ENCODE results near the gene DNASE1L1. TPM values are rescaled to one million over a fixed set of nuclear protein-coding genes. Genes with fewer than 3 reads are reported as not detected.

DNASE1L1 gene
- total RNA-seq, 4 donors from 2014 or later = 11.1 to 29.3 (median 22.3) TPM

DNA sequence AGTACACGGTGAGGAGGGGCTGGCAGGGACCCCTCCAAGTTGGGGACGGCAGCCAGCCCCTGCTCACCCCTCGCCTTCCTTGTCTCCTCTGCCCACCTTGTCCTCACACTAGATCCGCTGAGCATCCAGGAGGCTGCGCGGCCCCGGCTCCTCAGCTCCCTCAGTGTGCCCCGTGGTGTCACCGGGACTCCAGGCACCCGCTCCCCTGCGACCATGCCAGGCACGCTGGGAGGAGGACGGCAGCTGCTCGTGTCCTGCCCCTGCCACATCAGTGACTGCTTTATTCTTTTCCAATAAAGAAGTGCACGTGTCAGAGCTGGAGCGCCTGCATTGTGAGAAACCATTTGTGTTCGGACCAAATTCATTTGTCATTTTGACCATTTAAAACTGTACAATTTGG lies 41.3 kb upstream of the DNASE1L1 start:
- H3K9me3 ChIP-seq = no peaks in the 10 kb centered on the region
- peaks cover 0 to 9% (median 0%) of the 10 kb centered on the region in 3 donors for H3K4me1 ChIP-seq
- no peak for ATAC-seq
- 81% methylated on average over 7 of the region's 17 CpGs; no CpG with 5 or more reads in 1 of the 2 donors for WGBS, 2 donors (ENCODE audit: low coverage in 1 of 2)
- H3K36me3 ChIP-seq = peaks cover 0 to 56% of the 10 kb centered on the region in 2 donors
- no peaks in the 10 kb centered on the region for H3K27me3 ChIP-seq
- H3K27ac ChIP-seq = no peak overlapping the region
- TF ChIP-seq, protein P1, sequence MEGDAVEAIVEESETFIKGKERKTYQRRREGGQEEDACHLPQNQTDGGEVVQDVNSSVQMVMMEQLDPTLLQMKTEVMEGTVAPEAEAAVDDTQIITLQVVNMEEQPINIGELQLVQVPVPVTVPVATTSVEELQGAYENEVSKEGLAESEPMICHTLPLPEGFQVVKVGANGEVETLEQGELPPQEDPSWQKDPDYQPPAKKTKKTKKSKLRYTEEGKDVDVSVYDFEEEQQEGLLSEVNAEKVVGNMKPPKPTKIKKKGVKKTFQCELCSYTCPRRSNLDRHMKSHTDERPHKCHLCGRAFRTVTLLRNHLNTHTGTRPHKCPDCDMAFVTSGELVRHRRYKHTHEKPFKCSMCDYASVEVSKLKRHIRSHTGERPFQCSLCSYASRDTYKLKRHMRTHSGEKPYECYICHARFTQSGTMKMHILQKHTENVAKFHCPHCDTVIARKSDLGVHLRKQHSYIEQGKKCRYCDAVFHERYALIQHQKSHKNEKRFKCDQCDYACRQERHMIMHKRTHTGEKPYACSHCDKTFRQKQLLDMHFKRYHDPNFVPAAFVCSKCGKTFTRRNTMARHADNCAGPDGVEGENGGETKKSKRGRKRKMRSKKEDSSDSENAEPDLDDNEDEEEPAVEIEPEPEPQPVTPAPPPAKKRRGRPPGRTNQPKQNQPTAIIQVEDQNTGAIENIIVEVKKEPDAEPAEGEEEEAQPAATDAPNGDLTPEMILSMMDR (IDR thresholded peaks at IDR 0.05) = no peak
- TF ChIP-seq POLR2AphosphoS5 (IDR thresholded peaks at IDR 0.05) (no peak), EP300 (IDR thresholded peaks at IDR 0.05) (no peak), POLR2A (IDR thresholded peaks at IDR 0.05) (no peak)
- no peak overlapping the region for H3K4me3 ChIP-seq

DNA sequence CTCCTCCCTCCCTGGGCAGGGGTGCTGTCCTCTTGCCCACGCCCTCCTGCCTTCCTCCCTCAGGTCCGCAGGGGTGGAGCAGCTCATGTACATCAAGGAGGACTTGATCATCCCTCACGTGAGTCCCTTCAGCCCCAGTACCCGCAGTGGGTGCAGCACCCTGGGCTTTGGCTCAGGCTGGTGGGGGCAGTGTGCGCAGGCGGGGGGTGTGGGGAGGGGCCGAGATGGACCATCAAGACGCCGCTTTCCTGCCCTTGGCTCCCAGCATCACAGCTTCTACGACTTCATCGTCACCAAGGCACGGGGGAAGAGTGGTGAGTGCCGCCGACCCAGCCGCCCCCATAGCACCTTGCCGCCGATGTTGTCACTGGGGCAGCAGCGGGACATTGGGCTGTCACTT lies 40.6 kb upstream of the DNASE1L1 start:
- Histone ChIP-seq H3K27ac (no peak overlapping the region), H3K9me3 (no peaks in the 10 kb centered on the region), H3K36me3 (peaks cover 0 to 56% of the 10 kb centered on the region in 2 donors), H3K27me3 (no peaks in the 10 kb centered on the region), H3K4me3 (no peak overlapping the region), H3K4me1 (peaks cover 0 to 16% (median 0%) of the 10 kb centered on the region in 3 donors)
- WGBS, 2 donors (ENCODE audit: low coverage in 1 of 2) = no CpG with 5 or more reads among the region's 18 CpGs
- no peak for ATAC-seq
- TF ChIP-seq, protein P1 (IDR thresholded peaks at IDR 0.05) = no peak
- no peak for TF ChIP-seq POLR2A (IDR thresholded peaks at IDR 0.05)
- no peak for TF ChIP-seq POLR2AphosphoS5 (IDR thresholded peaks at IDR 0.05)
- TF ChIP-seq EP300 (IDR thresholded peaks at IDR 0.05) = no peak

DNA sequence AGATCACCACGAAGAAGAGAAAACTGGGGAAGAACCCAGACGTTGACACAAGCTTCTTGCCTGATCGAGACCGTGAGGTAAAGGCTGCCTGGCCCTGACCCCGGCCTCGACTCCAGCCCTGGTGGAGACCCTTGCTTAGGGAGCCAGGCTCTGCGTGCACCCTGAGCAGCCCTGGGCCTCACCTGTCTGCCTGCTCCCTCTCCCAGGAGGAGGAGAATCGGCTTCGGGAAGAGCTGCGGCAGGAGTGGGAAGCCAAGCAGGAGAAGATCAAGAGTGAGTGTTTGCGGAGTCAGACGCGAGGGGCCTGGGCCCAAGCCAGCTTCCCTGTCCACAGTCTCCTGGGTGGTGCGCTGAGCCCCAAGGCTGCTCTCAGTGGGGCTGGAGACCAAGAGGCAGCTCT lies 39.4 kb upstream of the DNASE1L1 start:
- 83% methylated on average over 6 of the region's 14 CpGs; no CpG with 5 or more reads in 1 of the 2 donors for WGBS, 2 donors (ENCODE audit: low coverage in 1 of 2)
- Histone ChIP-seq H3K27ac (no peak overlapping the region), H3K9me3 (no peaks in the 10 kb centered on the region), H3K27me3 (no peaks in the 10 kb centered on the region), H3K36me3 (peaks cover 0 to 56% of the 10 kb centered on the region in 2 donors), H3K4me1 (peaks cover 0 to 20% (median 0%) of the 10 kb centered on the region in 3 donors), H3K4me3 (no peak overlapping the region)
- no peak for ATAC-seq
- TF ChIP-seq POLR2AphosphoS5 (IDR thresholded peaks at IDR 0.05) = no peak
- no peak for TF ChIP-seq POLR2A (IDR thresholded peaks at IDR 0.05)
- TF ChIP-seq, protein P1 (IDR thresholded peaks at IDR 0.05) = no peak
- no peak for TF ChIP-seq EP300 (IDR thresholded peaks at IDR 0.05)

DNA sequence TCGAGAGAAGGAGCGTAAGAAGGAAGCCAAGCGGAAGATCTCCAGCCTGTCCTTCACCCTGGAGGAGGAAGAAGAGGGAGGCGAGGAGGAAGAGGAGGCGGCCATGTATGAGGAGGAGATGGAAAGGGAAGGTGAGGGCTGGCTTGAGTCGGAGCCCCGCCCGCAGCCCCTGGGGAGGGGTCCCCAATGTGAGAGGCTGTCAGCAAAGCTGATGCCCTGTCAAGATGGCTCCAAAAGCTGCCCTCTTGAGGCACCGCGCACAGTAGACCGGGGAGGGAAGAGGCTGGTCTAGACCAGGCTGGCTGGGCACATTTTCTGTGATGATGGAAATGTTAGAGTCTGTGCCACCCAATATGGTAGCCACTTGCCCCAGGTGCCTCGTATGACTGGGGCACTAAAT lies 37.4 kb upstream of the DNASE1L1 start:
- Histone ChIP-seq H3K4me3 (no peak overlapping the region), H3K36me3 (peaks cover 0 to 65% of the 10 kb centered on the region in 2 donors), H3K4me1 (peaks cover 0 to 26% (median 0%) of the 10 kb centered on the region in 3 donors), H3K27ac (no peak overlapping the region), H3K27me3 (no peaks in the 10 kb centered on the region), H3K9me3 (no peaks in the 10 kb centered on the region)
- no peak for TF ChIP-seq POLR2AphosphoS5 (IDR thresholded peaks at IDR 0.05)
- no peak for TF ChIP-seq EP300 (IDR thresholded peaks at IDR 0.05)
- no peak for TF ChIP-seq POLR2A (IDR thresholded peaks at IDR 0.05)
- TF ChIP-seq, protein P1 (IDR thresholded peaks at IDR 0.05) = no peak
- no peak for ATAC-seq
- 94 to 97% methylated on average over 5 to 11 of the region's 12 CpGs for WGBS, 2 donors (ENCODE audit: low coverage in 1 of 2)

DNA sequence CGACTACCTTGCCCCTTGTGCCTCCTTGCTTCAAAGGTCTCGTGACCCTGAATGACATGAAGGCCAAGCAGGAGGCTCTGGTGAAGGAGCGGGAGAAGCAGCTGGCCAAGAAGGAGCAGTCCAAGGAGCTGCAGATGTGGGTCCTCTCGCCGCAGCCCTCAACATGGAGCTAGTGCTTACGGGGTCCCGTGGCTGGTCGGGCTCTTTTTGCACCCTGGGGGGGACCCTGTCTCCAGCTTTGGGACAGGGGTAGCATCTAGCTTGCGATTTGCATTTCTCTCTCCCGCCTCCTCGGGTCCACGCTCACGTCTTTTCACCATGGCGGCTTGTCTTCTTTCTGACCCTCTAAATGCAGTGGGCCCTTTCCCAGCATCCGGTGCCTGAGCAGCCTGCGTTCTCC lies 36.7 kb upstream of the DNASE1L1 start:
- H3K4me3 ChIP-seq = no peak overlapping the region
- no peak overlapping the region for H3K27ac ChIP-seq
- H3K9me3 ChIP-seq = no peaks in the 10 kb centered on the region
- peaks cover 0 to 28% (median 0%) of the 10 kb centered on the region in 3 donors for H3K4me1 ChIP-seq
- TF ChIP-seq EP300 (IDR thresholded peaks at IDR 0.05) (no peak), POLR2A (IDR thresholded peaks at IDR 0.05) (no peak), POLR2AphosphoS5 (IDR thresholded peaks at IDR 0.05) (no peak)
- TF ChIP-seq, protein P1 (IDR thresholded peaks at IDR 0.05) = no peak
- H3K27me3 ChIP-seq = no peaks in the 10 kb centered on the region
- WGBS, 2 donors (ENCODE audit: low coverage in 1 of 2) = 94% methylated on average over 8 of the region's 16 CpGs; no CpG with 5 or more reads in 1 of the 2 donors
- H3K36me3 ChIP-seq = peaks cover 0 to 66% of the 10 kb centered on the region in 2 donors
- no peak for ATAC-seq
